HFF-Myc (cell line): ENCODE results near the gene ACRV1.

Source experiments
- DNase-seq: peaks from one replicate; pipeline ENCODE4 v3.0.0-alpha.2; 2011; ENCODE audit warnings: low read depth; ENCODE audit errors: extremely low read depth
- H3K4me3 ChIP-seq: replicated peaks from 2 replicates; pipeline ENCODE4 v1.5.1; 2011; ENCODE audit warnings: low read depth, mild to moderate bottlenecking, control low read depth, low read length
- CTCF ChIP-seq: IDR thresholded peaks from 2 replicates; pipeline ENCODE4 v1.5.1; 2012; ENCODE audit warnings: mild to moderate bottlenecking, low read depth, low read length, control low read depth; ENCODE audit errors: missing control alignments

Gene ACRV1

GRCh38 chr11:125663910-125664309 lies 16.7 kb downstream of the ACRV1 start:
- no peak for TF ChIP-seq CTCF
- DNase-seq: no peak
- H3K4me3 ChIP-seq: no peak overlapping the region

DNA sequence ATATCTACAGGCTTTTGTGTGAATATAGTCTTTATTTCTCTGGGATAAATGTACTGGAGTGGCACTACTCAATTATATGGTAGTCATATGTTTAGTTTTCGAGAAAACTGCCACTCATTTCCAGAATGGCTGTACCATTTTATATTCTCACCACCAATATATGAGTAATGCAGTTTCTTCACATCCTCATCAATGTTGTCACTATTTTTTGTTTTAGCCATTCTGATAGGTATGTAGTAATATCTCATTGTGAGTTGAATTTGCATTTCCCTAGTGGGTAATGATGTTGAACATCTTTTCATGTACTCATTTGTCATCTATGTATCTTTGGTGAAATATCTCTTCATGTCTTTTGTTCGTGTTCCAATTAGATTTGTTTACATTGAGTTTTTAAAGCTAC lies 18.0 kb downstream of the ACRV1 start:
- no peak for DNase-seq
- H3K4me3 ChIP-seq: no peak overlapping the region
- no peak for TF ChIP-seq CTCF

GRCh38 chr11:125649465-125650166 lies 31.0 kb downstream of the ACRV1 start:
- no peak overlapping the region for H3K4me3 ChIP-seq
- no peak for DNase-seq
- no peak for TF ChIP-seq CTCF

GRCh38 chr11:125645871-125646270 lies 34.8 kb downstream of the ACRV1 start:
- no peak for TF ChIP-seq CTCF
- no peak for DNase-seq
- no peak overlapping the region for H3K4me3 ChIP-seq

DNA sequence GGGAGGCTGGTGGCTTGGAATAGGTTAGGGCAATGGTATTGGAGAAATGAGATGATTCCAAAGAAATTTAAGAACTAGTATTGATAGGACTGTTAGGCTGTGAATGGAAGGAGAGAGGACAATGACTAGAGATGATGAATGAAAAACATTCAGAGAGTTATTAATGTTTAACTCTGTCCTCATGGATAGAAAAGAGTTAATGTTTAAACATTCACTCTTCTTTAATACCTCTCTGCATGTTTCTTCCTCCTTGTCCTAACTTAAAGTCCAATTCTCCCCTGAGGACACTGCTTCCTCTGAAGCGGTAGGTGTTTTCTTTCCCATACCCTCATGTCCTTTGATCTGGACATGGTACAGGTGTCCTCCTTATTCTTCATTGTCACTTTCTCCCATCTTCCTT lies 42.3 kb downstream of the ACRV1 start:
- no peak overlapping the region for H3K4me3 ChIP-seq
- no peak for TF ChIP-seq CTCF
- no peak for DNase-seq

GRCh38 chr11:125637840-125638239 lies 42.8 kb downstream of the ACRV1 start:
- TF ChIP-seq CTCF: no peak
- no peak for DNase-seq
- H3K4me3 ChIP-seq: no peak overlapping the region
